ACC112 (cell line): ENCODE measurements around the gene PARD3B.

Source experiments
- H2AFZ ChIP-seq: fragments of 200-600 bp; sonication (generic); one replicate; pipeline ENCODE4 v1.6.0; 2017; ENCODE audit warnings: antibody characterized with exemption, low read length; ENCODE audit not compliant: unreplicated experiment
- H3K27ac ChIP-seq: fragments of 200-600 bp; sonication (generic); 2 replicates; pipeline ENCODE4 v1.5.1; 2014; ENCODE audit warnings: low read depth, mild to moderate bottlenecking, antibody characterized with exemption, low read length, moderate library complexity
- H3K27me3 ChIP-seq: fragments of 200-600 bp; sonication (generic); 2 replicates; pipeline ENCODE4 v1.6.1; 2014; ENCODE audit warnings: mild to moderate bottlenecking, antibody characterized with exemption, low read length, moderate library complexity, mixed read lengths; ENCODE audit not compliant: insufficient read depth
- H3K36me3 ChIP-seq: fragments of 200-600 bp; sonication (generic); 2 replicates; pipeline ENCODE4 v1.6.1; 2016; ENCODE audit warnings: mild to moderate bottlenecking, antibody characterized with exemption, low read length, moderate library complexity, mixed read lengths; ENCODE audit not compliant: insufficient read depth
- H3K4me1 ChIP-seq: fragments of 200-600 bp; sonication (generic); one replicate; pipeline ENCODE4 v1.6.1; 2016; ENCODE audit warnings: low read length, mixed read lengths; ENCODE audit not compliant: insufficient read depth, unreplicated experiment, control insufficient read depth
- H3K4me3 ChIP-seq: fragments of 200-600 bp; sonication (generic); 2 replicates; pipeline ENCODE4 v1.5.1; 2014; ENCODE audit warnings: mild to moderate bottlenecking, low read depth, low read length
- H3K79me2 ChIP-seq: fragments of 200-600 bp; sonication (generic); one replicate; pipeline ENCODE4 v1.6.0; 2016; ENCODE audit warnings: low read length; ENCODE audit not compliant: control insufficient read depth, unreplicated experiment, insufficient read depth

PARD3B gene

GRCh38 chr2:204748286-204748685 lies 203.0 kb downstream of the PARD3B start:
- Histone ChIP-seq H3K36me3 (no peaks in the 10 kb centered on the region), H3K4me1 (peaks cover 24% of the 10 kb centered on the region), H3K27ac (no peak overlapping the region), H3K79me2 (no peaks in the 10 kb centered on the region), H2AFZ (no peak overlapping the region), H3K27me3 (no peaks in the 10 kb centered on the region), H3K4me3 (no peak overlapping the region)

- H3K36me3 ChIP-seq: no peaks in the 10 kb centered on the region
- H3K27ac ChIP-seq: no peak overlapping the region
Observed at GRCh38 chr2:204749319-204749718, 204.0 kb downstream of the PARD3B start.

GRCh38 chr2:204750389-204750788 lies 205.1 kb downstream of the PARD3B start:
- peaks cover 24% of the 10 kb centered on the region for H3K4me1 ChIP-seq
- H3K27ac ChIP-seq: no peak overlapping the region
- no peak overlapping the region for H2AFZ ChIP-seq
- H3K27me3 ChIP-seq: no peaks in the 10 kb centered on the region
- no peaks in the 10 kb centered on the region for H3K36me3 ChIP-seq
- no peaks in the 10 kb centered on the region for H3K79me2 ChIP-seq
- H3K4me3 ChIP-seq: no peak overlapping the region

More at GRCh38 chr2:204749319-204749718, 204.0 kb downstream of the PARD3B start:
- Histone ChIP-seq H2AFZ (no peak overlapping the region), H3K27me3 (no peaks in the 10 kb centered on the region), H3K79me2 (no peaks in the 10 kb centered on the region), H3K4me1 (peaks cover 24% of the 10 kb centered on the region), H3K4me3 (0 out of 2 replicates have a peak overlapping the region, but pooled peaks have one; percentile 11)

- no peak overlapping the region for H3K27ac ChIP-seq
- peaks cover 24% of the 10 kb centered on the region for H3K4me1 ChIP-seq
- H3K36me3 ChIP-seq: no peaks in the 10 kb centered on the region
- H3K27me3 ChIP-seq: no peaks in the 10 kb centered on the region
- H3K79me2 ChIP-seq: no peaks in the 10 kb centered on the region
- H2AFZ ChIP-seq: no peak overlapping the region
- H3K4me3 ChIP-seq: no peak overlapping the region
Observed at GRCh38 chr2:204751472-204751871, 206.2 kb downstream of the PARD3B start.

GRCh38 chr2:204753841-204754240 lies 208.6 kb downstream of the PARD3B start:
- Histone ChIP-seq H3K79me2 (no peaks in the 10 kb centered on the region), H3K27me3 (no peaks in the 10 kb centered on the region), H3K4me1 (peaks cover 16% of the 10 kb centered on the region)

GRCh38 chr2:204754898-204755297 lies 209.6 kb downstream of the PARD3B start:
- Histone ChIP-seq H3K4me3 (no peak overlapping the region), H3K36me3 (no peaks in the 10 kb centered on the region), H3K27ac (no peak overlapping the region), H3K4me1 (peaks cover 6% of the 10 kb centered on the region), H2AFZ (no peak overlapping the region), H3K79me2 (no peaks in the 10 kb centered on the region), H3K27me3 (no peaks in the 10 kb centered on the region)

More at GRCh38 chr2:204753841-204754240, 208.6 kb downstream of the PARD3B start:
- no peak overlapping the region for H2AFZ ChIP-seq
- H3K4me3 ChIP-seq: no peak overlapping the region
- H3K36me3 ChIP-seq: no peaks in the 10 kb centered on the region
- no peak overlapping the region for H3K27ac ChIP-seq

GRCh38 chr2:204763974-204764703 lies 218.9 kb downstream of the PARD3B start:
- Histone ChIP-seq H3K27ac (no peak overlapping the region), H3K4me1 (no peaks in the 10 kb centered on the region), H3K27me3 (no peaks in the 10 kb centered on the region)

GRCh38 chr2:204770735-204771134 lies 225.5 kb downstream of the PARD3B start:
- H3K36me3 ChIP-seq: no peaks in the 10 kb centered on the region
- no peaks in the 10 kb centered on the region for H3K27me3 ChIP-seq
- no peak overlapping the region for H2AFZ ChIP-seq
- H3K79me2 ChIP-seq: no peaks in the 10 kb centered on the region
- H3K4me3 ChIP-seq: no peak overlapping the region
- H3K4me1 ChIP-seq: no peaks in the 10 kb centered on the region
- H3K27ac ChIP-seq: no peak overlapping the region

More at GRCh38 chr2:204763974-204764703, 218.9 kb downstream of the PARD3B start:
- Histone ChIP-seq H3K79me2 (no peaks in the 10 kb centered on the region), H2AFZ (no peak overlapping the region), H3K4me3 (no peak overlapping the region), H3K36me3 (no peaks in the 10 kb centered on the region)

GRCh38 chr2:204771721-204772120 lies 226.4 kb downstream of the PARD3B start:
- H3K27me3 ChIP-seq: no peaks in the 10 kb centered on the region
- H3K4me1 ChIP-seq: no peaks in the 10 kb centered on the region
- H2AFZ ChIP-seq: no peak overlapping the region
- no peak overlapping the region for H3K27ac ChIP-seq
- no peaks in the 10 kb centered on the region for H3K79me2 ChIP-seq
- H3K36me3 ChIP-seq: no peaks in the 10 kb centered on the region
- H3K4me3 ChIP-seq: no peak overlapping the region

GRCh38 chr2:204772546-204772945 lies 227.3 kb downstream of the PARD3B start:
- Histone ChIP-seq H3K36me3 (no peaks in the 10 kb centered on the region), H3K27me3 (no peaks in the 10 kb centered on the region), H3K4me1 (no peaks in the 10 kb centered on the region), H3K79me2 (no peaks in the 10 kb centered on the region), H3K27ac (no peak overlapping the region), H2AFZ (no peak overlapping the region), H3K4me3 (no peak overlapping the region)

- Histone ChIP-seq H3K27ac (no peak overlapping the region), H3K79me2 (no peaks in the 10 kb centered on the region), H3K4me1 (no peaks in the 10 kb centered on the region), H3K27me3 (no peaks in the 10 kb centered on the region), H3K4me3 (no peak overlapping the region), H2AFZ (no peak overlapping the region), H3K36me3 (no peaks in the 10 kb centered on the region)
Observed at GRCh38 chr2:204775766-204776165, 230.5 kb downstream of the PARD3B start.
